Measurements from ENCODE around the gene ABTB2.

DNA sequence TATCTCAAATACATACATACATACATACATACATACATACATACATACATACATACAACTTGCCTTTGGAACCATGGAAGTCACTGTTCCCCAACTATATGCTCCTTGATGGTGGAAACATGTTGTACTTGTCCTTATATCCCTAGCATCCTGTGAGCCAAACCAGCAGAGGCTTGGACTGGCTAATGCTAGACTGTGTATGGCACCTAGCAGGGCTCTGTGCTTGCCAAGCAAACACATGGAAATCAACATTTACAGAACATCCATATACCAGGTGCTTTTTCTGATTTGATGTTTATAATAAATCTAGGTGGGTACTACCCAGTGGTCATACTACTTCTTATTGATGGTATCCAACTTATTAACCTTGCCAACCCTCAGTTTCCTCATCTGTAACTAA is 86.1 kb downstream of the ABTB2 start:
- TF ChIP-seq, protein P1, sequence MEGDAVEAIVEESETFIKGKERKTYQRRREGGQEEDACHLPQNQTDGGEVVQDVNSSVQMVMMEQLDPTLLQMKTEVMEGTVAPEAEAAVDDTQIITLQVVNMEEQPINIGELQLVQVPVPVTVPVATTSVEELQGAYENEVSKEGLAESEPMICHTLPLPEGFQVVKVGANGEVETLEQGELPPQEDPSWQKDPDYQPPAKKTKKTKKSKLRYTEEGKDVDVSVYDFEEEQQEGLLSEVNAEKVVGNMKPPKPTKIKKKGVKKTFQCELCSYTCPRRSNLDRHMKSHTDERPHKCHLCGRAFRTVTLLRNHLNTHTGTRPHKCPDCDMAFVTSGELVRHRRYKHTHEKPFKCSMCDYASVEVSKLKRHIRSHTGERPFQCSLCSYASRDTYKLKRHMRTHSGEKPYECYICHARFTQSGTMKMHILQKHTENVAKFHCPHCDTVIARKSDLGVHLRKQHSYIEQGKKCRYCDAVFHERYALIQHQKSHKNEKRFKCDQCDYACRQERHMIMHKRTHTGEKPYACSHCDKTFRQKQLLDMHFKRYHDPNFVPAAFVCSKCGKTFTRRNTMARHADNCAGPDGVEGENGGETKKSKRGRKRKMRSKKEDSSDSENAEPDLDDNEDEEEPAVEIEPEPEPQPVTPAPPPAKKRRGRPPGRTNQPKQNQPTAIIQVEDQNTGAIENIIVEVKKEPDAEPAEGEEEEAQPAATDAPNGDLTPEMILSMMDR (conservative IDR thresholded peaks at IDR 0.05; ENCODE audit: low read length), result no peak
- TF ChIP-seq EZH2phosphoT487 (IDR thresholded peaks at IDR 0.05; ENCODE audit: borderline replicate concordance, low read depth, low read length), result no peak
